Frontal cortex (tissue), 4 donors: Measurements from ENCODE around the gene IGFL2. TPM values are rescaled to one million over a fixed set of nuclear protein-coding genes. Genes with fewer than 3 reads are reported as not detected.
"Not testable (repeated sequence)": the region's sequence is repeated elsewhere in the genome, so short reads cannot be mapped to it uniquely, and the experiment has no call there.

Source experiments
- DNase-seq, 2 donors: peaks; one replicate each; pipeline ENCODE4 v3.0.0; 2012; ENCODE audit warnings: low spot score in 2 of 2
- FAIRE-seq: peaks from 2 replicates; lab custom pipeline; 2012; peaks lifted over from hg19 to GRCh38; lab: Jason Lieb, UNC
- total RNA-seq: library from RNA; depleted of rRNA; stranded (reverse); fragments of >200 nt; gene quantifications from one replicate; pipeline ENCODE4 v1.2.3, GENCODE V29; 2014
- donor health status: control.
- donor health status: control.
- donor health status: control.

Gene IGFL2
- total RNA-seq, 1 donor from 2014 or later = 0.82 TPM

GRCh38 chr19:46184775-46185710 lies 37.0 kb downstream of the IGFL2 start:
- not testable (repeated sequence) for FAIRE-seq

GRCh38 chr19:46186101-46186716 lies 38.2 kb downstream of the IGFL2 start:
- FAIRE-seq (no peak), DNase-seq (no peak)

More at GRCh38 chr19:46184775-46185710, 37.0 kb downstream of the IGFL2 start:
- not testable (repeated sequence) for DNase-seq

GRCh38 chr19:46186717-46187101 lies 38.7 kb downstream of the IGFL2 start:
- FAIRE-seq = no peak

GRCh38 chr19:46189971-46190888 lies 42.2 kb downstream of the IGFL2 start:
- FAIRE-seq (no peak), DNase-seq (no peak)

More at GRCh38 chr19:46186717-46187101, 38.7 kb downstream of the IGFL2 start:
- no peak for DNase-seq

GRCh38 chr19:46191356-46191755 lies 43.3 kb downstream of the IGFL2 start:
- no peak for FAIRE-seq

GRCh38 chr19:46191972-46192371 lies 43.9 kb downstream of the IGFL2 start:
- no peak for DNase-seq
- no peak for FAIRE-seq

More at GRCh38 chr19:46191356-46191755, 43.3 kb downstream of the IGFL2 start:
- no peak for DNase-seq

GRCh38 chr19:46192626-46192991 lies 44.6 kb downstream of the IGFL2 start:
- DNase-seq, FAIRE-seq: not testable (repeated sequence)

GRCh38 chr19:46192992-46193650 lies 45.1 kb downstream of the IGFL2 start:
- DNase-seq (no peak), FAIRE-seq (no peak)

GRCh38 chr19:46193678-46194077 lies 45.6 kb downstream of the IGFL2 start:
- FAIRE-seq (no peak), DNase-seq (no peak)

- no peak for DNase-seq
- FAIRE-seq = no peak
Observed at GRCh38 chr19:46195104-46195503, 47.1 kb downstream of the IGFL2 start.

GRCh38 chr19:46195919-46196318 lies 47.9 kb downstream of the IGFL2 start:
- not testable (repeated sequence) for FAIRE-seq, DNase-seq

- DNase-seq (no peak), FAIRE-seq (no peak)
Observed at GRCh38 chr19:46196410-46197124, 48.5 kb downstream of the IGFL2 start.

GRCh38 chr19:46197314-46198070 lies 49.5 kb downstream of the IGFL2 start:
- DNase-seq (no peak), FAIRE-seq (no peak)

- no peak for FAIRE-seq
- no peak for DNase-seq
Observed at GRCh38 chr19:46198756-46199155, 50.7 kb downstream of the IGFL2 start.

- DNase-seq (no peak), FAIRE-seq (no peak)
Observed at GRCh38 chr19:46201454-46202310, 53.6 kb downstream of the IGFL2 start.

GRCh38 chr19:46202426-46202825 lies 54.4 kb downstream of the IGFL2 start:
- no peak for DNase-seq
- no peak for FAIRE-seq
